Natural killer cell (primary cell): ENCODE results near the gene GRHL3. TPM values are rescaled to one million over a fixed set of nuclear protein-coding genes. Genes with fewer than 3 reads are reported as not detected.

Experiments used
- ATAC-seq, 3 donors: fragments of 150-1000 bp in 2 of 3; fragments of 200-7000 bp in 1 of 3; cut with Tn5 transposase; 1 replicate in 1 of 3; 2 replicates in 2 of 3; pipeline ENCODE4 v1.10.0; 2021; ENCODE audit warnings: mild to moderate bottlenecking in 2 of 3, moderate library complexity in 2 of 3
- DNase-seq, 2 donors: peaks; one replicate each; pipeline versions ENCODE4 v3.0.0 to v3.0.0-alpha.2; 2013 to 2021; ENCODE audit warnings: mixed read lengths in 1 of 2
- H3K27ac ChIP-seq: one replicate; pipeline ENCODE4 v1.5.1; 2013; ENCODE audit warnings: mild to moderate bottlenecking, low read length
- H3K27me3 ChIP-seq: one replicate; pipeline ENCODE4 v1.6.1; 2013; ENCODE audit warnings: low read length; ENCODE audit not compliant: control insufficient read depth, insufficient read depth
- H3K36me3 ChIP-seq: one replicate; pipeline ENCODE4 v1.6.1; 2013; ENCODE audit warnings: low read length; ENCODE audit not compliant: control insufficient read depth, insufficient read depth
- H3K4me1 ChIP-seq: one replicate; pipeline ENCODE4 v1.6.1; 2013; ENCODE audit warnings: low read length; ENCODE audit not compliant: control insufficient read depth, insufficient read depth
- H3K4me3 ChIP-seq: one replicate; pipeline ENCODE4 v1.5.1; 2013; ENCODE audit warnings: low read length
- H3K9me3 ChIP-seq: one replicate; pipeline ENCODE4 v1.6.1; 2013; ENCODE audit warnings: low read length; ENCODE audit not compliant: control insufficient read depth, insufficient read depth
- H3K27ac Mint-ChIP-seq, 2 donors: one replicate each; pipeline ENCODE4 v1.8.0; 2022; ENCODE audit warnings: mild to moderate bottlenecking in 2 of 2, mixed read lengths in 2 of 2, moderate library complexity in 1 of 2
- H3K27me3 Mint-ChIP-seq, 2 donors: one replicate each; pipeline ENCODE4 v1.8.0; 2022; ENCODE audit warnings: low read depth in 2 of 2, mixed read lengths in 2 of 2
- H3K36me3 Mint-ChIP-seq: one replicate; pipeline ENCODE4 v1.8.0; 2022; ENCODE audit warnings: mixed read lengths
- H3K4me1 Mint-ChIP-seq, 2 donors: one replicate each; pipeline ENCODE4 v1.8.0; 2022; ENCODE audit warnings: mixed read lengths in 2 of 2
- H3K4me3 Mint-ChIP-seq: one replicate; pipeline ENCODE4 v1.8.0; 2022; ENCODE audit warnings: mild to moderate bottlenecking, moderate library complexity, mixed read lengths
- H3K9me3 Mint-ChIP-seq, 2 donors: one replicate each; pipeline ENCODE4 v1.8.0; 2022; ENCODE audit warnings: mixed read lengths in 2 of 2
- WGBS: methylation state at CpG from one replicate; pipeline ENCODE4 v1.1.7; 2013; ENCODE audit warnings: missing lambda C conversion rate; ENCODE audit not compliant: insufficient coverage; 5-methylcytosine and 5-hydroxymethylcytosine counted together
- intact Hi-C: fragments of 100-400 bp; cut with micrococcal nuclease; formaldehyde crosslinking; loops from one replicate; pipeline ENCODE4 v1.14.2; 2022
- total RNA-seq, 4 donors: library from RNA; stranded (reverse); fragments of 120-200 nt in 1 of 4; gene quantifications; one replicate each; pipeline versions ENCODE4 v1.2.3 to v1.2.4, GENCODE V29; 2013 to 2022
- TF ChIP-seq, protein P1 (sequence below): fragments of 200-600 bp; IDR thresholded peaks from one replicate; pipeline ENCODE4 v1.8.0; 2022; ENCODE audit warnings: antibody characterized with exemption

GRHL3 gene
- total RNA-seq, 3 donors from 2014 or later (not counting 1 experiment from before 2014, with no cell fraction given) = not detected

DNA sequence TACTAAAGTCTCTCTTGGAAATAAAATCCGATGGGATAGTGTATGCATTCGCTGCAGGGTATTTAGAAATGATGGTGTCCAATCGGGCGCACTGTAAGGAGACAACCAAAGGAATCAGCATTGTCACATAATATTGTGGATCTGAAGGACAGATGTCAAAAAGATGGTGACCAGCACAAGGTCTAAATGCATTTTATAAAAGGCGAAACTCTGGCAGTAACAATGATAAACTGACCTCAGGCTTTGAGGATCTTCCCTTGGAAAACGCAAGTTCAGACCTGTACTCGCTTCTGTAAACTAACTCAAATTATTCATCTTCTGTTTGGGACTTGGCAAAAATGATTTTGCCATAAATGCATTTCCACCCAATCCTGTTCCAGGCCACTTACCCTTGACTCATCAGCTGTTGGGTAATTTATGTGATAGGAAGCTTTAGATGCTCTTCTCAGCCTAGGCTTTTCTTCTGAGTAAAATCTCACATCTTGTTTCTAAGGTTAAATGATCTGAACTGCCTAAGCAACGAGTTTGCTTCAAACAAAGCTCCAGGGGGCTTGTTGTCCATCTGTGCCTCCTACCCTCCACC, 60.7 kb downstream of the GRHL3 start:
- no peaks in the 10 kb centered on the region for H3K36me3 Mint-ChIP-seq
- ATAC-seq = no peak
- 91% methylated on average over 8 of the region's 8 CpGs for WGBS

DNA sequence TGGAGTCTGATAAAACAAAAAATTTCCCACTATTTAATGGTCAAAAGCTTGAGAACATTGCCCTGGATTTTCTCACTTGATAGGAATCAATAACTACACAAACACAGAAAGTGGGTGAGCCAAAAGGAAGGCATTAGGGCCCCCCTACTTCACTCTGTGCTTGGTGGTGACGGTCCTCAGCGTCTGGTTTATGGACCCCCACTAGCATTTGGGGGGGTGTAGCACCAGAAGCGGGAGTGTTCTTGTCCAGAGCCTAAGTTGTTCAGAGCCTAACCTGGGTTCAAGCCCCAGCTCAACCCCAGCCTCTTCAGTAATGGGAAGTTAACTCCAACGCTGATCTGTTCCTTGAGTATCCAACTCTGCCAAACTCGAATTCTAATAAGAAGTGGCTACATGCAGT, 61.4 kb downstream of the GRHL3 start:
- DNase-seq (no peak), ATAC-seq (no peak)
- intact Hi-C loops = no loop called here
- H3K4me3 ChIP-seq = no peak overlapping the region
- H3K27ac ChIP-seq = no peak overlapping the region
- H3K4me1 ChIP-seq = peaks cover 12% of the 10 kb centered on the region
- WGBS = 91% methylated on average over 5 of the region's 5 CpGs
- H3K4me3 Mint-ChIP-seq = no peak overlapping the region
- H3K36me3 Mint-ChIP-seq = no peaks in the 10 kb centered on the region
- H3K4me1 Mint-ChIP-seq = peaks cover 0 to 12% of the 10 kb centered on the region in 2 donors
- no peaks in the 10 kb centered on the region for H3K36me3 ChIP-seq
- H3K27me3 Mint-ChIP-seq = peaks cover 4 to 8% of the 10 kb centered on the region in 2 donors
- H3K9me3 Mint-ChIP-seq = no peaks in the 10 kb centered on the region
- H3K27ac Mint-ChIP-seq = no peak overlapping the region
- H3K9me3 ChIP-seq = no peaks in the 10 kb centered on the region
- H3K27me3 ChIP-seq = no peaks in the 10 kb centered on the region
- TF ChIP-seq, protein P1, sequence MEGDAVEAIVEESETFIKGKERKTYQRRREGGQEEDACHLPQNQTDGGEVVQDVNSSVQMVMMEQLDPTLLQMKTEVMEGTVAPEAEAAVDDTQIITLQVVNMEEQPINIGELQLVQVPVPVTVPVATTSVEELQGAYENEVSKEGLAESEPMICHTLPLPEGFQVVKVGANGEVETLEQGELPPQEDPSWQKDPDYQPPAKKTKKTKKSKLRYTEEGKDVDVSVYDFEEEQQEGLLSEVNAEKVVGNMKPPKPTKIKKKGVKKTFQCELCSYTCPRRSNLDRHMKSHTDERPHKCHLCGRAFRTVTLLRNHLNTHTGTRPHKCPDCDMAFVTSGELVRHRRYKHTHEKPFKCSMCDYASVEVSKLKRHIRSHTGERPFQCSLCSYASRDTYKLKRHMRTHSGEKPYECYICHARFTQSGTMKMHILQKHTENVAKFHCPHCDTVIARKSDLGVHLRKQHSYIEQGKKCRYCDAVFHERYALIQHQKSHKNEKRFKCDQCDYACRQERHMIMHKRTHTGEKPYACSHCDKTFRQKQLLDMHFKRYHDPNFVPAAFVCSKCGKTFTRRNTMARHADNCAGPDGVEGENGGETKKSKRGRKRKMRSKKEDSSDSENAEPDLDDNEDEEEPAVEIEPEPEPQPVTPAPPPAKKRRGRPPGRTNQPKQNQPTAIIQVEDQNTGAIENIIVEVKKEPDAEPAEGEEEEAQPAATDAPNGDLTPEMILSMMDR = no peak

More for the DNA sequence above, 60.7 kb downstream of the GRHL3 start:
- Histone ChIP-seq H3K4me1 (peaks cover 7% of the 10 kb centered on the region), H3K27ac (no peak overlapping the region), H3K4me3 (no peak overlapping the region), H3K9me3 (no peaks in the 10 kb centered on the region), H3K27me3 (no peaks in the 10 kb centered on the region), H3K36me3 (no peaks in the 10 kb centered on the region)
- Mint-ChIP-seq H3K27ac (no peak overlapping the region), H3K4me3 (no peak overlapping the region), H3K9me3 (no peaks in the 10 kb centered on the region), H3K4me1 (peaks cover 0 to 6% of the 10 kb centered on the region in 2 donors), H3K27me3 (peaks cover 4 to 15% of the 10 kb centered on the region in 2 donors)
- intact Hi-C loops = no loop called here
- DNase-seq = no peak
- TF ChIP-seq, protein P1 = no peak

DNA sequence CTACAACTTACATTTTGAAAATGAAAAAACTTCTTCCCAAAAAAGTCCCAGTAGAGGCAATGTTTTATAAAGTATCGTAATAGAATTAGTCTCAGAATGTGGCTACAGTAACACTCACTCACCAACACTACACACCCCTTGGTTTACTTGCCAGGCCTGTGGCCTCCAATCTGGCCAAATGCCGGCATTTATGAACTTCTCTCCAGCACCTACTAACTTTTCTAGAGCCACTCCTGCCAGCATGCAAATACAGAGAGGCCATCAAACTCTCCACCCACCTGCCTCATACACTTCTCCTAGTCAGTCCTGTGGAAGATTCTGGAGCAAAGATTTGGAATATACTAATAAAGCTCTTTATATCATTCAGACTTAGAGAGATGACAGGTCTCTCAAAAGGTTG, 62.1 kb downstream of the GRHL3 start:
- Mint-ChIP-seq H3K27ac (no peak overlapping the region), H3K4me3 (no peak overlapping the region), H3K9me3 (no peaks in the 10 kb centered on the region), H3K4me1 (peaks cover 0 to 12% of the 10 kb centered on the region in 2 donors), H3K27me3 (peaks cover 4 to 8% of the 10 kb centered on the region in 2 donors), H3K36me3 (no peaks in the 10 kb centered on the region)
- Histone ChIP-seq H3K27me3 (no peaks in the 10 kb centered on the region), H3K4me3 (no peak overlapping the region), H3K36me3 (no peaks in the 10 kb centered on the region), H3K4me1 (peaks cover 12% of the 10 kb centered on the region), H3K27ac (no peak overlapping the region), H3K9me3 (no peaks in the 10 kb centered on the region)
- ATAC-seq (no peak), DNase-seq (no peak)
- intact Hi-C loops = no loop called here
- WGBS = 96% methylated on average over 2 of the region's 2 CpGs
- TF ChIP-seq, protein P1 = no peak

DNA sequence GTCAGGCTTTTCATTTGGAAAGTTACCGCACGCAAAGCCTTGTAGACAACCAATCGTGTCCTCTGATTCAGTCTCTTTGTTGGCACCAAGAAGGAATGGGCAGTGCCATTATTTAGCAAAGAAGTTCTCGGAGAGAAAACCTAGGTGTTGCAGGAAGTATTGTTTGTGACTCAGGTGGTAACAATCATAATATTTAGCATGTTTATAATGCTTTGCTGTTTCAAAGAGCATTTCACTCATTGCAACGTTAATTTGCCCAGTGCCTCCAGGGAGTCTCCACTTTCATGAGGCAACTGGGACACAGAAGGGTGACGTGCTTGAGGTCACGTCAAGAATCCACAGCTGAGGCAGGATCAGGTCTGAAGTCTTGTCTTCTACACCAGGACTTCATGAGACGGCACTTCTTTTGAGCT, 63.0 kb downstream of the GRHL3 start:
- Mint-ChIP-seq H3K36me3 (no peaks in the 10 kb centered on the region), H3K4me3 (no peak overlapping the region), H3K4me1 (peaks cover 0 to 12% of the 10 kb centered on the region in 2 donors), H3K9me3 (no peaks in the 10 kb centered on the region), H3K27me3 (peaks cover 4 to 14% of the 10 kb centered on the region in 2 donors), H3K27ac (no peak overlapping the region)
- H3K36me3 ChIP-seq = no peaks in the 10 kb centered on the region
- H3K4me1 ChIP-seq = peaks cover 12% of the 10 kb centered on the region
- intact Hi-C loops = no loop called here
- H3K27me3 ChIP-seq = no peaks in the 10 kb centered on the region
- H3K4me3 ChIP-seq = no peak overlapping the region
- TF ChIP-seq, protein P1 = no peak
- DNase-seq (no peak), ATAC-seq (no peak)
- H3K27ac ChIP-seq = no peak overlapping the region
- H3K9me3 ChIP-seq = no peaks in the 10 kb centered on the region
- WGBS = 94% methylated on average over 8 of the region's 8 CpGs
